ENCODE measurements around the gene DEFB113.
"Not testable (repeated sequence)": the region's sequence is repeated elsewhere in the genome, so short reads cannot be mapped to it uniquely, and the experiment has no call there.

DNA sequence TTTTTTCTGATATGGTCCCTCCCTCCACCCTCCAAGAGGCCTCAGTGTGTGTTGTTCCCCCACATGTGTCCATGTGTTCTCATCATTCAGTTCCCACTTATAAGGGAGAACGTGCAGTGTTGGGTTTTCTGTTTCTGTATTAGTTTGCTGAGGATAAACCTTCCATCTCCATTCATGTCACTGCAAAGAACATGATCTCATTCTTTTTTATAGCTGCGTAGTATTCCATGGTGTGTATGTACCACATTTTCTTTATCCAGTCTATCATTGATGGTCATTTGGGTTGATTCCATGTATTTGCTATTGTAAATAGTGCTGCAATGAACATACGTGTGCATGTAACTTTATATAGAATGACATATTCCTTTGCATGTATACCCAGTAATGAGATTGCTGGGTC lies 25.4 kb downstream of the DEFB113 start:
- TF ChIP-seq SP1 (IDR thresholded peaks at IDR 0.05); FOXM1 (IDR thresholded peaks at IDR 0.05; ENCODE audit: borderline replicate concordance); ELF4 (IDR thresholded peaks at IDR 0.05): not testable (repeated sequence)
- TF ChIP-seq, protein P1, sequence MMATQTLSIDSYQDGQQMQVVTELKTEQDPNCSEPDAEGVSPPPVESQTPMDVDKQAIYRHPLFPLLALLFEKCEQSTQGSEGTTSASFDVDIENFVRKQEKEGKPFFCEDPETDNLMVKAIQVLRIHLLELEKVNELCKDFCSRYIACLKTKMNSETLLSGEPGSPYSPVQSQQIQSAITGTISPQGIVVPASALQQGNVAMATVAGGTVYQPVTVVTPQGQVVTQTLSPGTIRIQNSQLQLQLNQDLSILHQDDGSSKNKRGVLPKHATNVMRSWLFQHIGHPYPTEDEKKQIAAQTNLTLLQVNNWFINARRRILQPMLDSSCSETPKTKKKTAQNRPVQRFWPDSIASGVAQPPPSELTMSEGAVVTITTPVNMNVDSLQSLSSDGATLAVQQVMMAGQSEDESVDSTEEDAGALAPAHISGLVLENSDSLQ (IDR thresholded peaks at IDR 0.05), result not testable (repeated sequence)

Measured in HEK293T (cell line).